GM12891 (cell line): ENCODE measurements around the gene NEIL3.

Source experiments
- DNase-seq: peaks from one replicate; pipeline ENCODE4 v3.0.0; 2011; ENCODE audit warnings: low spot score; ENCODE audit not compliant: insufficient read length
- FAIRE-seq: peaks from 2 replicates; lab custom pipeline; 2011; peaks lifted over from hg19 to GRCh38; lab: Jason Lieb, UNC
- PAX5 ChIP-seq: IDR thresholded peaks from 2 replicates; pipeline ENCODE4 v1.6.1; 2011; ENCODE audit warnings: low read length, moderate library complexity, mild to moderate bottlenecking; ENCODE audit not compliant: insufficient read depth, severe bottlenecking
- POLR2A ChIP-seq: IDR thresholded peaks from 2 replicates; pipeline ENCODE4 v1.6.1; 2011; ENCODE audit warnings: low read depth, low read length, control low read depth
- POLR2AphosphoS5 ChIP-seq: IDR thresholded peaks from 2 replicates; pipeline ENCODE4 v1.6.1; 2011; ENCODE audit warnings: low read depth, low read length, control low read depth
- POU2F2 ChIP-seq: IDR thresholded peaks from 2 replicates; pipeline ENCODE4 v1.6.1; 2011; ENCODE audit warnings: low read depth, mild to moderate bottlenecking, control low read depth, low read length, moderate library complexity
- SPI1 ChIP-seq: IDR thresholded peaks from 2 replicates; pipeline ENCODE4 v1.6.1; 2011; ENCODE audit warnings: low read depth, low read length, control low read depth
- TAF1 ChIP-seq: IDR thresholded peaks from 2 replicates; pipeline ENCODE4 v1.6.1; 2011; ENCODE audit warnings: low read depth, low read length, control low read depth

NEIL3 gene

DNA sequence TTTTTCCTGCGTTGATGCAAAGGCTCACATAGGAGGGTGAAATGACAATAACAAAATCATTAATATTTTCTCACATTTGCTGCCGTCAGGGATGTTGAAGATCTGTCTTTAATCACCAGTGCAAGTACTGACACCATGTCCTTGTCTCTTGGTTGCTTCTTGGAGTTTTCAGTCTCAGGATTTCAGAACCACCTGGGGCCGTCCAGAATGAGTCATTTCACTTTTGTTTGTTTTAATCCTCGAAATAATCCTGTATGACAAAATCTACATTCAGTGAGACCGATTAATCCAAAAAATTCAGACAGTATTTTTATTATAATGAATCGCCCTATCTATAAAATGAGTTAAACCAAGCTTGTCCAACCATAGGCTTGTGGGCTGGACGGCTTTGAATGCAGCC lies 47.2 kb downstream of the NEIL3 start:
- no peak for FAIRE-seq
- TF ChIP-seq POLR2A = no peak
- TF ChIP-seq POLR2AphosphoS5 = no peak
- no peak for TF ChIP-seq PAX5
- no peak for TF ChIP-seq TAF1
- TF ChIP-seq SPI1 = no peak
- no peak for TF ChIP-seq POU2F2
- DNase-seq = no peak

DNA sequence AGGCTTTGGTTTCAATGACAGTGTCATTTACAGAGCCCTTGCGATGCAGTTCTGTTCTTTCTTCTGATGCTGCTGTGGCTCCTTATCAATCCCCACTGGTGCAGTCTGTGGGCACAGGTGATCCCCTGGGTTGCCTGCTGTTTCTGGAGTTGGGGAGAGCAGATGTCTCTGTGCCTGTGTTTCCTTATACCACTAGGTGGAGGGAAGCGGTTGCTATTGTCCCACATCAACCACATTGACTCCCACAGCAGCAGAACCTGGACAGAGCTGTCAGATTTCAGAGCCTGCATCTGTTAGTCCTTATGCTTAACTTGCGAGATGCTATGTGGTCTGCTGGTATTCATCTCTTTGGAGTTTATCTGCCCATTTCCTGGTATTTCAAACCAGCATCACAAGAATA lies 57.7 kb downstream of the NEIL3 start:
- no peak for DNase-seq
- TF ChIP-seq PAX5 (no peak), POLR2AphosphoS5 (no peak), SPI1 (no peak), TAF1 (no peak), POU2F2 (no peak), POLR2A (no peak)
- peak; percentile 41 for FAIRE-seq

DNA sequence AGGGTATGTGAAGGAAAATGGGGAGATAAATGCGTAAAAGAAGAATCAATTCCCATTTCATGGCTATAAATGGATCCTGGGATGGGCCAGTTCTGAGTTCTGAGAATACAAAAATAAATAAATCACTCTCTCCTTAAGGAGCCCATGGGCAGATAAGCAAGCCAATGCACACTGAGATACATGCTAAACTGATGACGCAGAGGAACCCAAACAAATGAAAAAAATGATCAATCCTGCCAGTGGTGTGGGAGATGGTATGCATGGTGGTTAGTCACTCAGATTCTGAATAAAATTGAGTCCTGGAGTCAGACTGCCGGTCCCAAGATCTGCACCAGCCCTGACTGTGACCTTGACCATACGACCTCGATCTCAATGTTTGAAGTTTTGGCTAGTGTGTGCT lies 59.7 kb downstream of the NEIL3 start:
- DNase-seq = no peak
- no peak for FAIRE-seq
- no peak for TF ChIP-seq PAX5
- no peak for TF ChIP-seq POLR2A
- no peak for TF ChIP-seq TAF1
- TF ChIP-seq POU2F2 = no peak
- TF ChIP-seq POLR2AphosphoS5 = no peak
- TF ChIP-seq SPI1 = no peak

DNA sequence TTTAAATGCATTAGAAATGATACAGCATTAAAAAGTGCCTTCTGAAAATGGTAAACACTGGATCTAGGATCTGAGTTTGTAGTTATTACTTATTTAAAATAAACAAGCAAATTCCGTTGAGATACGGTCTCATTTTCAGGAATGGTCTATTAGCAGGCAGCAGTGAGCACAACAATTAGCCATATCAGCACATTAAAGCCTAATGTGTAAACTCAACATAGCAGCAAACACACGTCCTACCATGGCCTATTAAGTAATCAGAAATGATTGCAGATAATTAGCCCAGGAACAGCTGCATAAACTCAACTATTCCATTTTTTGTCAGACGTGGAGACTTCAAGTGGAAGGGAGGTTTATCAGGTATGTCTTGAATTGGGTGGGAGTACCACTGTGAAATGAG lies 61.8 kb downstream of the NEIL3 start:
- FAIRE-seq (no peak), DNase-seq (no peak)
- TF ChIP-seq POU2F2 (no peak), PAX5 (no peak), POLR2A (no peak), TAF1 (no peak), POLR2AphosphoS5 (no peak), SPI1 (no peak)

DNA sequence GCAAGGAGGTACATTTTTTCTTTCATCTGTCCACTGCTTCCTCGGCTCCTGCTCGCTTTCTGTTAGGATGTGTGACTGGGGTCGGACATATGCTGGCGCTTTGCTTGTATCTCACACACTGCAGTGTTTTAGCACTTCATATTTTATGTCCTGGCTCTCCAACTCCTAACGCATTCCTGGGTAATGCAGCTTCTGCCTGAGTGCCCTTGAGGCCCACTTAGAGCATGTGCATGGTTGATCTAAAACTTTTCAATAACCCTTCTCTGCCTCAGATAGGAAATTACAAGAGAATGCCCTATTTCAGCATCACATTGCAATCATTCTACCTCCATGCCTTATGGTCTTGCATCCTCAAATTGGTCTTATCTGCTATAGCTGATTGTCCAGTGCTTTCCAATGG lies 65.3 kb downstream of the NEIL3 start:
- FAIRE-seq (no peak), DNase-seq (no peak)
- TF ChIP-seq POU2F2 (no peak), TAF1 (no peak), POLR2A (no peak)

DNA sequence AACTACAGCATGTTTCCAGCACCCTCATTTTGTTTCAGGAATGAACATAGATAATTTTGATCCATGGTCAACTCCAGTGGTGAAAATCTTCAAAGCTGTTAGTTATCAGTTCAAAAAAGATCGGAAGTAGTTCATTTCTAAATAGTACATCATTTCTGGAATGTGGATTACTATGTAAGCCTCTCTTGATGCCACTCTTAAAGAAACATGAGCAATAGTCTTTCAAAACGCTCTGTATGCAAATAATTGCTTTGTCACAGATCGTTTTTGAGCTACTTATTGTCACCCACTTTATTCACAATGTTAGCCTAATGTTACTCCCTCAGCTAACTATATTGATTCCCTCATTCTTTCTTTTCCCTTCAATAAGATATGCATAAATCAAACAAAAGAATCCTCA lies 65.7 kb downstream of the NEIL3 start:
- FAIRE-seq (no peak), DNase-seq (no peak)
- TF ChIP-seq SPI1 = no peak
- TF ChIP-seq POLR2A = no peak
- no peak for TF ChIP-seq PAX5
- no peak for TF ChIP-seq POU2F2
- TF ChIP-seq POLR2AphosphoS5 = no peak
- TF ChIP-seq TAF1 = no peak

DNA sequence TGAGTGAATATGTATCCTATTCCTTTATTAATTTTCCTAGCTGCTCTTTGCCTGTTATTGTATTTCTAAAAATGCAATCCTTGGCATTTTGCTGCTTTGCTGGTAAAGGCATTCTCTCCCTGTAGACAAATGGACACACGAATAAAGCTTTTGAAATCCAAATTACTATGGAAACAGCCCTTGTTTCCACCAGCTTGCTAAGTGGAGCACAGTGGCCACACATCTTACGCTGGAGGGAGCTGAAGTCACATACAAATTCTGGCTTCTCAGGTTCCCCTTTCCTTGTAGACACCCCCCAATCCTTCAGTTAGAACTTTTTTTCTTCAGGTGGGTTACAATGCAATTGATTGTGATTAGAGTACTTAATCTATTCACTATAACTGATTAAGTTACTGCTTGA lies 66.3 kb downstream of the NEIL3 start:
- FAIRE-seq = no peak
- no peak for DNase-seq
- TF ChIP-seq POU2F2 (no peak), PAX5 (no peak), TAF1 (no peak), POLR2AphosphoS5 (no peak), SPI1 (no peak), POLR2A (no peak)

DNA sequence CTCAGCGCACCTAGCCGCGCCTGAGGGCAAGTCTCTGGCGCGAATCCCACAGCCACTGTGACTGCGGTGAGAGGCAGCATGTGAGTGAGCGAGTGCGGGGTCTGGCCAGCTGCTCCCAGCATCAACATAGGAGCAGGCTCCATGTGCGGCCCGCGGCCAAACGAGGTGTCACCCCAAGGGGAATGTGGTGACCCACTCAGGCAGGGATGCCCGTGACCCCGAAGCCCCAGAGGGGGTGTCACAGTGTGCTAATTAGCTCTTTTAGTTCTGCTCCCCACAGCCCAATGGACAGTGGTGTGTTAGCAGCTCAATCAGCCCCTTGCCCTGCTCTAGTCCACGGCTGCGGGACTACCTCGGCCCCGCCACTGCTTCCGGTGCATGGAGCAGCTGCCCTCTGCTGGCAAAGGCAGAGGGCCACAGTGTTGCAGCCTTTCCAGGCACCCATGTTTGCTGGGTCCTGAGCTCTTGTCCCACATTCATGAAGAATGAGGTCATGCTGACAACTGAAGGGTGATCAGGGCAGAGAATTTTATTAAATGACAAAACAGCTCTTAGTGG lies 71.1 kb downstream of the NEIL3 start:
- no peak for FAIRE-seq
- DNase-seq = no peak
- no peak for TF ChIP-seq POLR2AphosphoS5
- no peak for TF ChIP-seq SPI1
- no peak for TF ChIP-seq PAX5

DNA sequence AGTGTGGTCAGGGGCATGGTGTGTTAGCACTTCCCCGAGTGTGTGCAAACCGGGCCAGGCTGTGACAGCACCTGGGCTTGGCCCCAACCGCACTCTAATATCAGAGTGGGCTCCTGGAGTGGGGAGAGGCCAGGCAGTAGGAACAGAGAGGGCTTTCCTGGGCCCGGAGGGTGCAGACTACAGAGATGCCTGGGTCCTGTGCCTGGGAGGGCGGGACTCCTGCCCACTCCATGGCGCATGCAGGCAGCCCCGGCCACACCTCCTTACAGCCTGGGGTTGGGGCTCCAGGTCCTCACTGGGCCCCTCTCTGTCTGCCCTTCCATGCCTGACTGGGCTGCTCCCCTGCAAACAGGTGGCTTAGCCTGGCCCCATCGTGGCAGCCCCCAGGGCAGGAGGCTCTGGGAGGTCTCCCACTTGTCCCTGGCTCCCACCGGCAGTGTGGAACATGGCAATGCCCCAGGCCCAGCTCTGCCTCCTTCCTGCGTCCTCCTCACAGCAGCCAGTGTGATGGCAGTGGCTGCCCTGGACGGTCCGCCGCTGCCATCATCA lies 72.2 kb downstream of the NEIL3 start:
- no peak for FAIRE-seq
- TF ChIP-seq POU2F2 (no peak), SPI1 (no peak), TAF1 (no peak), POLR2AphosphoS5 (no peak), POLR2A (no peak), PAX5 (no peak)
- no peak for DNase-seq

DNA sequence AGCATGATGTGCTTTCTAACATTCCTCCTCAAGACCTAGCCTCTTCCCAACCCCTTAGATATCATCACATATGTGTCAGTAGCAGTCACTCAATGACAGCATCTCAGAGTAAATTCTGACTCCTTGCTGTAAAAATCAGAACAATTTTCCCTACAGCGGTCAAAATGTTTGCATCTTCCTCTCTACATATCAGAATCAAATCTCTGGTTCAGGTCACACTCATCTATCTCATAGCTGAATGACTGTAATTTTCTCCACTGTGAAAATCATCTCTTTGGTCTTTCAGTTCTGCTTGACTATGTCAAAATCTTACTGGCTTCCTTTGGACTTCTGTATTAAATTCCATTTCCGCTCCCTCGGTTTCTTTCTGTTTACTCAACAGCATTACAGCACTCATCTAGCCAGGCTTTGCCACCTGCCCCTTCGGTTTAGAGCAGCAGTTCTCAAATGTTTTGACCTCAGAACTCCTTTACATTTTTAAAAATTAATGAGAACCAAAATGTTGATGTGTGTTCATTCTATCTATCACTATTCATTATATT lies 75.3 kb downstream of the NEIL3 start:
- DNase-seq (no peak), FAIRE-seq (no peak)

More for the DNA sequence above, 75.3 kb downstream of the NEIL3 start:
- TF ChIP-seq TAF1 (no peak), PAX5 (no peak), SPI1 (no peak), POLR2A (no peak), POLR2AphosphoS5 (no peak), POU2F2 (no peak)
